ENCODE data around the gene RHD. TPM values are rescaled to one million over a fixed set of nuclear protein-coding genes. Genes with fewer than 3 reads are reported as not detected.

RHD gene
- total and polyA plus RNA-seq, 7 donors = 0.36 TPM; not detected in 6

Other genes starting within 250 kb of the RHD start
- 100 to 1,000 TPM in 1 of 4 donors, 10 to 100 TPM in 3; 58.2 to 100 (median 83.8) TPM for gene SYF2, start 40.0 kb upstream of the RHD start, total RNA-seq
- 100 to 1,000 TPM in 2 of 3 donors, 10 to 100 TPM in 1; 67.0 to 138 (median 108) TPM for gene SYF2, start 40.0 kb upstream of the RHD start, polyA plus RNA-seq
- gene RSRP1, start 25.1 kb upstream of the RHD start, total RNA-seq = 100 to 1,000 TPM in 1 of 4 donors, 10 to 100 TPM in 3; 70.9 to 134 (median 88.1) TPM
- gene RSRP1, start 25.1 kb upstream of the RHD start, polyA plus RNA-seq = 10 to 100 TPM; 15.5 to 89.6 (median 21.0) TPM
- gene TMEM50A, start 65.8 kb downstream of the RHD start, total RNA-seq = 100 to 1,000 TPM in 3 of 4 donors, 10 to 100 TPM in 1; 55.0 to 153 (median 112) TPM
- 10 to 100 TPM; 38.1 to 60.7 (median 38.4) TPM for gene TMEM50A, start 65.8 kb downstream of the RHD start, polyA plus RNA-seq
- gene RHCE, start 148.3 kb downstream of the RHD start, total RNA-seq = under 1 TPM in 2 of 4 donors, not detected in 2; 0.36 to 0.83 TPM
- gene RHCE, start 148.3 kb downstream of the RHD start, polyA plus RNA-seq = under 1 TPM in 1 of 3 donors, not detected in 2; 0.07 TPM
- gene MACO1, start 158.4 kb downstream of the RHD start, total RNA-seq = 10 to 100 TPM; 11.8 to 20.2 (median 15.4) TPM
- 10 to 100 TPM in 1 of 3 donors, 1 to 10 TPM in 2; 2.4 to 10.9 (median 3.0) TPM for gene MACO1, start 158.4 kb downstream of the RHD start, polyA plus RNA-seq

Measured in sigmoid colon (tissue), 7 donors.